HCT116 (cell line): ENCODE measurements around the gene GNGT2. TPM values are rescaled to one million over a fixed set of nuclear protein-coding genes. Genes with fewer than 3 reads are reported as not detected.

Experiments used
- total RNA-seq: library from RNA; stranded (reverse); gene quantifications from one replicate; pipeline ENCODE4 v1.2.1, GENCODE V29; 2021; ENCODE audit not compliant: unreplicated experiment

GNGT2 gene
- total RNA-seq, 1 experiment from 2014 or later: not detected

Other genes starting within 250 kb of the GNGT2 start
- gene GIP, start 242.0 kb downstream of the GNGT2 start, total RNA-seq: not detected
- 0.91 TPM for gene IGF2BP1, start 213.2 kb downstream of the GNGT2 start, total RNA-seq
- gene B4GALNT2, start 77.8 kb downstream of the GNGT2 start, total RNA-seq: not detected
- gene ABI3, start 133 bp upstream of the GNGT2 start, total RNA-seq: 0.12 TPM
- 3.0 TPM for gene PHOSPHO1, start 20.2 kb upstream of the GNGT2 start, total RNA-seq
- 27.8 TPM for gene ZNF652, start 151.7 kb upstream of the GNGT2 start, total RNA-seq
- 534 TPM for gene PHB1, start 204.3 kb upstream of the GNGT2 start, total RNA-seq